Nephron (organoid): ENCODE data around the gene TLE4.

ENCODE experiments used
- H3K27ac Mint-ChIP-seq, 3 experiments: 2 replicates each; pipeline ENCODE4 v1.8.0; 2020; ENCODE audit warnings: mixed read lengths in 3 of 3, mild to moderate bottlenecking in 2 of 3, moderate library complexity in 1 of 3
- H3K27me3 Mint-ChIP-seq: 2 replicates; pipeline ENCODE4 v1.8.0; 2021; ENCODE audit warnings: low read depth, mild to moderate bottlenecking, moderate library complexity, mixed read lengths
- H3K36me3 Mint-ChIP-seq: 2 replicates; pipeline ENCODE4 v1.8.0; 2020; ENCODE audit warnings: low read depth, mixed read lengths
- H3K4me1 Mint-ChIP-seq: 2 replicates; pipeline ENCODE4 v1.8.0; 2020; ENCODE audit warnings: mixed read lengths
- H3K4me3 Mint-ChIP-seq, 3 experiments: 2 replicates each; pipeline ENCODE4 v1.8.0; 2020; ENCODE audit warnings: mild to moderate bottlenecking in 3 of 3, mixed read lengths in 3 of 3, moderate library complexity in 2 of 3
- H3K9me3 Mint-ChIP-seq: 2 replicates; pipeline ENCODE4 v1.8.0; 2020; ENCODE audit warnings: mixed read lengths
- CTCF ChIP-seq, 3 experiments: fragments of 200-600 bp; sonication (generic); IDR thresholded peaks; one replicate each; pipeline ENCODE4 v1.5.0; 2021; ENCODE audit warnings: antibody characterized with exemption in 3 of 3; ENCODE audit not compliant: unreplicated experiment in 3 of 3

Gene TLE4

GRCh38 chr9:79588488-79589223 lies 16.9 kb downstream of the TLE4 start:
- Mint-ChIP-seq H3K4me1 (no peaks in the 10 kb centered on the region), H3K27me3 (no peaks in the 10 kb centered on the region), H3K27ac (no peak overlapping the region), H3K36me3 (peaks cover 82% of the 10 kb centered on the region), H3K4me3 (no peak overlapping the region), H3K9me3 (no peaks in the 10 kb centered on the region)
- no peak for TF ChIP-seq CTCF (IDR thresholded peaks at IDR 0.05; ENCODE audit: unreplicated experiment in 3 of 3)

- no peaks in the 10 kb centered on the region for H3K9me3 Mint-ChIP-seq
- H3K4me1 Mint-ChIP-seq: no peaks in the 10 kb centered on the region
- H3K27me3 Mint-ChIP-seq: no peaks in the 10 kb centered on the region
- no peak for TF ChIP-seq CTCF (IDR thresholded peaks at IDR 0.05; ENCODE audit: unreplicated experiment in 3 of 3)
- no peak overlapping the region for H3K4me3 Mint-ChIP-seq
- H3K36me3 Mint-ChIP-seq: peaks cover 74% of the 10 kb centered on the region
- no peak overlapping the region for H3K27ac Mint-ChIP-seq
These were observed 19.7 kb downstream of the TLE4 start for GRCh38 chr9:79591458-79591857.

GRCh38 chr9:79592726-79593493 lies 21.1 kb downstream of the TLE4 start:
- Mint-ChIP-seq H3K27ac (no peak overlapping the region), H3K4me1 (no peaks in the 10 kb centered on the region), H3K27me3 (no peaks in the 10 kb centered on the region), H3K4me3 (no peak overlapping the region), H3K9me3 (no peaks in the 10 kb centered on the region), H3K36me3 (peaks cover 79% of the 10 kb centered on the region)
- no peak for TF ChIP-seq CTCF (IDR thresholded peaks at IDR 0.05; ENCODE audit: unreplicated experiment in 3 of 3)

- Mint-ChIP-seq H3K27ac (peak overlapping the region in 1 of 3 experiments; percentile 39), H3K36me3 (peaks cover 57% of the 10 kb centered on the region), H3K4me3 (no peak overlapping the region), H3K9me3 (peaks cover 18% of the 10 kb centered on the region), H3K4me1 (peaks cover 18% of the 10 kb centered on the region), H3K27me3 (no peaks in the 10 kb centered on the region)
- TF ChIP-seq CTCF (IDR thresholded peaks at IDR 0.05; ENCODE audit: unreplicated experiment in 3 of 3): no peak
These were observed 27.0 kb downstream of the TLE4 start for GRCh38 chr9:79598562-79599345.

GRCh38 chr9:79600466-79600865 lies 28.7 kb downstream of the TLE4 start:
- peaks cover 18% of the 10 kb centered on the region for H3K9me3 Mint-ChIP-seq
- H3K27me3 Mint-ChIP-seq: no peaks in the 10 kb centered on the region
- no peak for TF ChIP-seq CTCF (IDR thresholded peaks at IDR 0.05; ENCODE audit: unreplicated experiment in 3 of 3)
- H3K36me3 Mint-ChIP-seq: peaks cover 44% of the 10 kb centered on the region
- no peak overlapping the region for H3K4me3 Mint-ChIP-seq
- H3K27ac Mint-ChIP-seq: no peak overlapping the region
- peaks cover 18% of the 10 kb centered on the region for H3K4me1 Mint-ChIP-seq
